IPS DF 6.9 (cell line): ENCODE data around the gene GAK.

Source experiments
- DNase-seq: peaks from one replicate; pipeline ENCODE4 v3.0.0-alpha.2; 2013; ENCODE audit warnings: low read depth, low spot score
- H3K27ac ChIP-seq: one replicate; pipeline ENCODE4 v1.5.1; 2013; ENCODE audit warnings: low read length, control low read depth
- H3K27me3 ChIP-seq: 2 replicates; pipeline ENCODE4 v1.6.1; 2013; ENCODE audit warnings: mild to moderate bottlenecking, low read length; ENCODE audit not compliant: control insufficient read depth, insufficient read depth
- H3K36me3 ChIP-seq: 2 replicates; pipeline ENCODE4 v1.6.1; 2013; ENCODE audit warnings: low read length; ENCODE audit not compliant: control insufficient read depth, insufficient read depth
- H3K4me1 ChIP-seq: 2 replicates; pipeline ENCODE4 v1.6.1; 2013; ENCODE audit warnings: low read length; ENCODE audit not compliant: control insufficient read depth, insufficient read depth
- H3K4me3 ChIP-seq: 2 replicates; pipeline ENCODE4 v1.5.1; 2013; ENCODE audit warnings: mild to moderate bottlenecking, low read length
- H3K9me3 ChIP-seq: 2 replicates; pipeline ENCODE4 v1.6.1; 2013; ENCODE audit warnings: low read length, inconsistent platforms; ENCODE audit not compliant: control insufficient read depth, insufficient read depth
- WGBS: extraction: QIAGEN DNeasy Blood & Tissue Kit; methylation state at CpG from one replicate; pipeline ENCODE4 v1.1.7; 2013; ENCODE audit warnings: mixed read lengths, missing lambda C conversion rate; ENCODE audit not compliant: insufficient read length, insufficient coverage; 5-methylcytosine and 5-hydroxymethylcytosine counted together

Gene GAK

DNA sequence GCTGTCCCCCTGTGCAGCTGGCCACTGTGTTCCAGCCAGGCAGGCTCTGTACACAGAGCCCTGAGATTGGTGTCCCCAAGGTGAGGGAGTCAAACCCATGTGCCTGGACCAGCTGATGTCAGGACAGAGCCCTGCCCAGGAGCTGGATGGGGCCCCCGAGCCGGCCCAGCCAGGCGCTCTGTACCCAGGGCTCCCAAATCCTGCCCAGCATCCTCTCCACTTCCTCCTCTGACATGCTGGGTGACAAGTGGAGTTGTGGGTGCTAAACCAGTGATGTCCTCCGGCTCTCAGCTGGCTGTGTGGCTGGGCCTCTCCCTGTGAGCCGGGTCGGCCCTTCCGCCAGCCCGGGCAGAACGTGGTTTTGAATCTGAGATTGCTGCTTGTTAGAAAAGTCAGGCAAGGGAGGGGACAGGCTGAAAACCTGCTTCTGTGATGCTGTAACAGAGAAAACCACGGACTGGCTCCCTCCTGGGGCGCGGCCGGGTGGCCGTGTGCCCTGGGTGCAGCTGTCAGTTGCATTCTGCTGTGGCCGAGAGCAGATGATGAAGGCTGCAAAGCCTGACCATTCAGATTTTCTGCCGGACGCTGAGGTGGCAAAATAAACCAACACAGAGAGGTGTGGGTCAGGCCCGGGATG lies 98.3 kb downstream of the GAK start:
- no peaks in the 10 kb centered on the region; the same call in 1 of the 2 replicates for H3K4me1 ChIP-seq
- no peak overlapping the region for H3K27ac ChIP-seq
- no CpG with 5 or more reads among the region's 18 CpGs for WGBS
- no peaks in the 10 kb centered on the region; the same call in 1 of the 2 replicates for H3K36me3 ChIP-seq
- no peaks in the 10 kb centered on the region for H3K27me3 ChIP-seq
- no peaks in the 10 kb centered on the region for H3K9me3 ChIP-seq
- no peak for DNase-seq
- no peak overlapping the region for H3K4me3 ChIP-seq

DNA sequence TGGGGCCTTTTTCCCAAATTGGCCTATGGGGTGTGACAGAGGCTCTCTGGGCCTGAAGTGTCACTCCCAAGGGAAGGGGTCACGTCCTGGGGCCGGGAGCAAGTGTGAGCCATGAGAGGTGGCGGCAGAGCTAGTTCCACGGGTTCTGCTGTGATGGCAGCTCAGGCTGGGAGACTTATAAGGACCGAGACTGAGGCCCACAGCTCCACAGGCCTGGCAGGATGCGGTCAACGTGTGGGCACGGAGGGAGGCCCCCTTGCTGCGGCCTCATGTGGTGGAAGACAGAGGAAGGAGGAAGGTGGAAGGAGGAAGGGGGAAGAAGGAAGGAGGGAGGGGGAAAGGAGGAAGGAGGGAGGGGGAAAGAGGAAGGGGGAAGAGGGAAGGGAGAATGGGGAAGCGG lies 99.0 kb downstream of the GAK start:
- no peaks in the 10 kb centered on the region; the same call in 1 of the 2 replicates for H3K36me3 ChIP-seq

DNA sequence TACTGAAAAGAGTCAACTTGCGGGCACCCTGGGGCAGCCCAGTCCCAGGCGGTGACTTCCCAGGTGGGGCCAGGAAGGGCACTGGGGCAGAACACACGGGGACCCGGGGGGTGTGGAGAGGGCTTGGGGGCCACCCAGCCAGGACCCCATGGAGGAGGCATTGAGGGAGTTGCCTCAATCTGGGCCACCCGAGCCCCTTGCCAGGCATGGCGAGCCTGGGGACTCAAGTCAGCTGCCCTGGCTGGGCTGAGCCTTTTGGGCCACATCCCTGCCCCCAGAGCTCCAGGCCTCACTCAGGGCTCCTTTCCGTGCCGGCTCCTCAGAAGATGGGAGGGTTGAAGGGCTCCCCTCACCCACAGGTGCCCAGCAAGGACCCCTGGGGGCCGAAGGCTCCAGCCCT lies 99.6 kb downstream of the GAK start:
- H3K36me3 ChIP-seq, result no peaks in the 10 kb centered on the region; the same call in 1 of the 2 replicates

More for the DNA sequence above, 99.0 kb downstream of the GAK start:
- Histone ChIP-seq H3K27me3 (peaks cover 3% of the 10 kb centered on the region; the same call in 1 of the 2 replicates), H3K27ac (no peak overlapping the region), H3K4me1 (peaks cover 2% of the 10 kb centered on the region; the same call in 1 of the 2 replicates), H3K9me3 (no peaks in the 10 kb centered on the region), H3K4me3 (no peak overlapping the region)
- no peak for DNase-seq
- no CpG with 5 or more reads among the region's 10 CpGs for WGBS

DNA sequence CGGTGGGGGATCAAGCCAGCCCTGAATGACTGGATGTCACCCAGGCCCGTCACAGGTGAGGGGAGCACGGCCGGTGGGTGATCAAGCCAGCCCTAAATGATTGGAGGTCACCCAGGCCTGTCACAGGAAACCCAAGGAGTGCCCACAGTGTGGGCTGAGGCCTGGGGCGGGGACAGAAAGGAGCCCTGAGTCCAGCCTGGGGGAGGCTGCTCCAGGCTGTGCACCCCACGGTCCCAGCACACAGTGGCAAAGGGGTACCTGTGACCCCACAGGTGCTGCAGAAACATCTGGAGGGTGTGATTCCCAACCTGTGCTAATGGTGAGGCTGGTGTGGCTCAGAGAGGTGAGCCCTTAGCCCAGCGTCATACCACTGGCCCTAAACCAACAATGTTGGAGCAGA lies 100.0 kb downstream of the GAK start:
- H3K4me1 ChIP-seq, result peaks cover 2% of the 10 kb centered on the region; the same call in 1 of the 2 replicates
- no peak overlapping the region for H3K4me3 ChIP-seq
- no peaks in the 10 kb centered on the region for H3K9me3 ChIP-seq
- H3K27me3 ChIP-seq, result peaks cover 12% of the 10 kb centered on the region; the same call in 1 of the 2 replicates
- no CpG with 5 or more reads among the region's 7 CpGs for WGBS
- no peak overlapping the region for H3K27ac ChIP-seq
- DNase-seq, result no peak
- H3K36me3 ChIP-seq, result no peaks in the 10 kb centered on the region; the same call in 1 of the 2 replicates

More for the DNA sequence above, 99.6 kb downstream of the GAK start:
- no peak overlapping the region for H3K4me3 ChIP-seq
- H3K9me3 ChIP-seq, result no peaks in the 10 kb centered on the region
- no peak overlapping the region for H3K27ac ChIP-seq
- no peak for DNase-seq
- H3K4me1 ChIP-seq, result peaks cover 2% of the 10 kb centered on the region; the same call in 1 of the 2 replicates
- WGBS, result no CpG with 5 or more reads among the region's 9 CpGs
- peaks cover 8% of the 10 kb centered on the region; the same call in 1 of the 2 replicates for H3K27me3 ChIP-seq

DNA sequence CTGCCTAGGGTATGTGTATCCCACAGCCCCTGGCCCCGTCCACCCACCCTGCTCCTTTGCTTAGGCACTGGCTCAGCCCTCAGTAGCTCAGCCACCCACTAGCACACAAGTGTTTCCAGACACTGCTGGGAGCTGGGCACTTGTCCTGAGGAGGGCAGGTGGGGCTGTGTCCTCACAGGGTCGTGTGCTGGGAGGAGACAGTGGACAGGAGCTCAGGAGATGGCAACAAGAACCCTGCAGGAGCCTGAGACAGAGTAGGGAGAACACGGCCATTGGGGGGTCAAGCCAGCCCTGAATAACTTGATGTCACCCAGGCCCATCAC lies 100.7 kb downstream of the GAK start:
- Histone ChIP-seq H3K36me3 (no peaks in the 10 kb centered on the region; the same call in 1 of the 2 replicates), H3K27me3 (peaks cover 13% of the 10 kb centered on the region; the same call in 1 of the 2 replicates), H3K4me1 (peaks cover 2% of the 10 kb centered on the region; the same call in 1 of the 2 replicates), H3K27ac (no peak overlapping the region), H3K9me3 (no peaks in the 10 kb centered on the region), H3K4me3 (no peak overlapping the region)
- WGBS, result no CpG with 5 or more reads among the region's 3 CpGs
- DNase-seq, result no peak

DNA sequence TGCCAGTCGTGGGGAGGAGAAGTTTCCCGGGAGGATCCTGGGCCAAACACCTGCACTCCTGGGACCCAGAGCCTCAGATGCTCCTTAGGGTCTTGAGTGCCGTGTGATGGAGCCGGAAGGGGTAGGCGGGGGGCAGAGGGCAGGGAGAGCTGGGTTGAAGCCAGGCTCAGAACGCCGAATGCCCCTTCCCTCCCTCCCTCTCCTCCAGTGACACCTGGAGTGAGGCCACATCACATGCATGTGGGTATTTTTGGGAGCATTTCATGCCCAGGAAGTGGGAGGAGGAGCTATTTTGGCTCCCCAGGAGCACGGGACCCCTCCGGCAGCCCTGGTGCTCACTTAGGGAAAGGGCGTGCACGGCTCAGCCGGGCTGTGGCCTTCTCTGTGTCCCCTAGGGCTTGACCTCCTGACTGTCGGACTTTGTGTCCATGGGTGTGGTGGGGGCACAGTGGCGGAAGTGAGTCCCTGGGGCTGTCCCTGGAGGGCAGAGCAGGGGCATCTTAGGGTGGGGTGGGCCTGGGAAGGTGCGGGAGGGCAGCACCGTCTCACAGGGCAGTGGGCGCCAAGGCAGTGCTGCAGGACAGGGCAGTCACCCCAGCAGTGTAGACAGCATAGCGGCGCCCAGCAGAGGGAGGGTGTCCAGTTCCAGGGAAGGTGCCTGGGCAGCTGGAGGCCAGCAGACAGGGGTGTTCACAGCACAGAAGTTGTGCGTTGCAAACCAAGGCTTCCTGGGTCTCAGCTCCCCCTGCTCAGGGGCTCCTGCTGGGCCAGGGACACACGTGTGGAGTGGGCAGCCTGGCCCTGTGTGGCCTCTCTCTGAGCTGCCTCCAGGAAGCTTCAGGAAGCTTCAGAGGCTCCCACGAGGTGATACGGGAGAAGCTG lies 101.3 kb downstream of the GAK start:
- H3K27ac ChIP-seq, result no peak overlapping the region
- WGBS, result no CpG with 5 or more reads among the region's 23 CpGs
- H3K4me1 ChIP-seq, result peaks cover 2% of the 10 kb centered on the region; the same call in 1 of the 2 replicates
- no peak overlapping the region for H3K4me3 ChIP-seq
- no peak for DNase-seq
- H3K27me3 ChIP-seq, result peaks cover 13% of the 10 kb centered on the region; the same call in 1 of the 2 replicates
- no peaks in the 10 kb centered on the region for H3K9me3 ChIP-seq
- H3K36me3 ChIP-seq, result no peaks in the 10 kb centered on the region; the same call in 1 of the 2 replicates

DNA sequence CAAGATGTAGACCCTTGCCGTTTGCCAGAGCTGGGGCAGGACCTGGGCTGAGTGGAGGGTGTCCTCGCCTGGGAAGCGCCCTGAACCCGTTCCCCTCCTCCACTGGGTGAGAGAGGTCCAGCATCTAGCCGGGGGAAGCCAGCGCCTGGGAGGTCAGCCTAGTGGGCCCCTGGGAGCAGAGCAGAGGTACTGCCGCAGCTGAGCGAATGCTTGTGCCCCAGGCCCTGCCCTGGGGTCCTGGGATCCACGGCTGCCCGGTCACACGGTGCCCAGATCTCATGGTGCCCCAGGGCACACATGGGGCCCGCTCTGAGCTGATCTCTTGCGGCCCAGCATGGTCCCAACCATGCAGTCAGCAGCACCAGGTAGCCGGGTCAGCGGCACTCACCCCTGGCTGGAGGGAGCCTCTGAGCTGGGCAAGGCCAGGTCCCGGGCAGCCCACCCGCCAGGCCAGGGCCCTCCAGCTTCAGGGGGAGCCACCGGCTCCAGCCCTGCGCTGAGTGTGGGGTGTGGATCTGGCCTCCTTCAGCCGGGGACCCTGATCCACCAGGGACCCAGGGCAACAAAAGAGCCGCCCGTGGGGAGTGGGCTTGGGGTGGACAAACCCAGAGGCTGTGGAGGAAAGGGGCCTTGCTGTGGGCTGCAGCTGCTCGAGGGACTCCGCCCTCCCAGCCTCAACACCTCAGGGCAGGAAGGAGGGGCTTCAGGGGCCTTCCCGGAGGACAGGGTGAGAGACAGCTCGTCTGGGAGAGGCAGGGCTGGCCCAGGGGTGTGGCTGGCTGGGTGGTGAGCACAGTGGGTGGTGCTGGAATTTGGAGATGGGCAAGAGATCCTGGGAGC lies 102.1 kb downstream of the GAK start:
- no peak overlapping the region for H3K4me3 ChIP-seq
- no CpG with 5 or more reads among the region's 26 CpGs for WGBS
- H3K36me3 ChIP-seq, result no peaks in the 10 kb centered on the region; the same call in 1 of the 2 replicates
- peaks cover 2% of the 10 kb centered on the region; the same call in 1 of the 2 replicates for H3K4me1 ChIP-seq
- H3K9me3 ChIP-seq, result no peaks in the 10 kb centered on the region
- no peak overlapping the region for H3K27ac ChIP-seq
- no peak for DNase-seq
- H3K27me3 ChIP-seq, result peaks cover 16% of the 10 kb centered on the region; the same call in 1 of the 2 replicates

DNA sequence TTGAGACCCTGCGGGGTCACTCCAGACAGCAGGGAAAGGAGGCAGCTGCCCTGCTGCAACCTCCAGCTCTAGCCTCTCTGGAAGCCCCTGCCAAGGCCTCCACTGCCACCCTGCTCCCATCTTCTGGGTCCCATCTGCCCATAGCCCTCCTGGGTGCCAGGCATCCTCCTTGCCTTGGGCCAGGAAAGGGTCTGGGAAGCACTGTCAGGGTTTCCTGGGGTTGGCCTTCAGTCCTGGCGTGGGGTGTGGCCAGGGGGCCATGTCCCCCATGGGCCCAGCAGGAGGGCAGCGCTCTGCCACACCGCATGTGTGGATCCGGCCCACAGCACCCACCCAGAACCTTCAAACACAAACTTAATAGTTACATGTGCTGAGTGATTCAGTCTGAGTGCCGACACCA lies 102.8 kb downstream of the GAK start:
- peaks cover 22% of the 10 kb centered on the region for H3K27me3 ChIP-seq
- no CpG with 5 or more reads among the region's 6 CpGs for WGBS
- peaks cover 2% of the 10 kb centered on the region; the same call in 1 of the 2 replicates for H3K4me1 ChIP-seq

DNA sequence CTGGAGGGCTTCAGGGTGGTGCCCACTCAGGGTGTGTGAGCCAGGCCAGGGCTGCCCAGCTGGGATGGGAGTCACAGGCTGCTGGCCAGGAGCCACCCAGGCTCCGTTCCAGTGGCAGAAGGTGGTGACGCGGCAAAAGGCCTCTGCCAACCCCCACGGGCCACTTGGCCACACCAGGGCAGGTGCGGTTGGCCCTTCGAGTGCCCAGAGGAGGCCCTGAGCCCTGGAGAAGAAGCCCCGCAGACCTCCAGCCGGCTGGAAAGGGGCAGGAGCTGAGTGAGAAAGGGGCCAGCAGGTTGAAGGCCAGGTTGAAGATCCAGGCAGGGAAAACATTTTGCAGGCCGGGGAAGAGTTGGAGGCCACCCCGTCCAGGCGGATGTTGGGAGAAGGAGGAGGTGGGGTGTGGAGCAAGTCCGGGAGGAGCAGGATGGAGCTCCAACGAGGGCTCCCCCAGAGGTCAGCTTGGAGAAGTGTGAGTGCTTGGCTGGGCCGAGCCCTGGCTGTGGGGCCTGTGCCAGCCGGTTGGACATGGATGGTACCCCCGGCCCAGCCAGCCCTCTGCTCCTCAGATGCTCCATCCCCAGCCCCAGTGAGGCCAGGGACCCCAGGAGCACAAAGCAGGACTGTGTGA lies 103.4 kb downstream of the GAK start:
- DNase-seq, result no peak

More for the DNA sequence above, 102.8 kb downstream of the GAK start:
- Histone ChIP-seq H3K4me3 (no peak overlapping the region), H3K27ac (no peak overlapping the region), H3K9me3 (no peaks in the 10 kb centered on the region), H3K36me3 (no peaks in the 10 kb centered on the region; the same call in 1 of the 2 replicates)
- DNase-seq, result no peak

More for the DNA sequence above, 103.4 kb downstream of the GAK start:
- WGBS, result no CpG with 5 or more reads among the region's 16 CpGs
- H3K4me3 ChIP-seq, result no peak overlapping the region
- no peak overlapping the region for H3K27ac ChIP-seq
- H3K9me3 ChIP-seq, result no peaks in the 10 kb centered on the region
- peaks cover 28% of the 10 kb centered on the region for H3K27me3 ChIP-seq
- H3K4me1 ChIP-seq, result peaks cover 4% of the 10 kb centered on the region; the same call in 1 of the 2 replicates
- H3K36me3 ChIP-seq, result no peaks in the 10 kb centered on the region; the same call in 1 of the 2 replicates
